OCI-LY7 (cell line): ENCODE data around the gene DMD. TPM values are rescaled to one million over a fixed set of nuclear protein-coding genes. Genes with fewer than 3 reads are reported as not detected.

ENCODE experiments used
- BruUV-seq: library from RNA; stranded (reverse); fragments of 400-500 nt; replicated peaks from 2 replicates; lab custom pipeline; 2021; lab: Mats Ljungman, UMichigan
- CTCF ChIA-PET: fragments of 300-600 bp; sonication (Branson Sonifier 250); formaldehyde crosslinking; loops from one replicate; lab custom pipeline; 2022; ENCODE audit warnings: antibody characterized with exemption; ENCODE audit not compliant: unreplicated experiment; lab: Charles Lee
- POLR2A ChIA-PET: fragments of 300-600 bp; sonication (Branson Sonifier 250); formaldehyde crosslinking; loops from one replicate; lab custom pipeline; 2022; ENCODE audit warnings: antibody characterized with exemption; lab: Charles Lee
- DNase-seq: peaks from one replicate; pipeline ENCODE4 v3.0.0-alpha.2; 2015; ENCODE audit warnings: low spot score
- H2AFZ ChIP-seq: fragments of 200-600 bp; sonication (generic), shearing (Covaris generic); 2 replicates; pipeline ENCODE4 v1.6.1; 2014; ENCODE audit warnings: mild to moderate bottlenecking, antibody characterized with exemption, low read length, moderate library complexity
- H3K27ac ChIP-seq: fragments of 200-600 bp; sonication (generic); 2 replicates; pipeline ENCODE4 v1.5.1; 2014; ENCODE audit warnings: mixed run types, low read depth, mild to moderate bottlenecking, moderate library complexity, low read length, inconsistent platforms; ENCODE audit not compliant: poor library complexity, severe bottlenecking
- H3K36me3 ChIP-seq: fragments of 200-600 bp; sonication (generic); 2 replicates; pipeline ENCODE4 v1.6.1; 2014; ENCODE audit warnings: mild to moderate bottlenecking, antibody characterized with exemption, low read length, moderate library complexity, mixed read lengths; ENCODE audit not compliant: insufficient read depth
- H3K4me1 ChIP-seq: fragments of 200-600 bp; sonication (generic); 2 replicates; pipeline ENCODE4 v1.5.1; 2014; ENCODE audit warnings: mild to moderate bottlenecking, low read length; ENCODE audit not compliant: insufficient read depth, poor library complexity, severe bottlenecking
- H3K4me2 ChIP-seq: fragments of 200-600 bp; sonication (generic); 2 replicates; pipeline ENCODE4 v1.6.1; 2014; ENCODE audit warnings: mild to moderate bottlenecking, low read length
- H3K4me3 ChIP-seq: fragments of 200-600 bp; sonication (generic); 2 replicates; pipeline ENCODE4 v1.5.1; 2014; ENCODE audit warnings: mild to moderate bottlenecking, low read depth, low read length; ENCODE audit not compliant: poor library complexity, severe bottlenecking
- H3K79me2 ChIP-seq: fragments of 200-600 bp; sonication (generic); 2 replicates; pipeline ENCODE4 v1.6.1; 2016; ENCODE audit warnings: low read depth, mild to moderate bottlenecking, low read length, moderate library complexity, mixed read lengths; ENCODE audit not compliant: insufficient read depth
- H3K9me2 ChIP-seq: fragments of 200-600 bp; sonication (generic); 2 replicates; pipeline ENCODE4 v1.6.1; 2016; ENCODE audit warnings: mild to moderate bottlenecking, low read length, mixed read lengths; ENCODE audit not compliant: insufficient read depth
- H3K9me3 ChIP-seq: fragments of 200-600 bp; sonication (generic); 2 replicates; pipeline ENCODE4 v1.6.1; 2014; ENCODE audit warnings: mild to moderate bottlenecking, mixed run types, low read length, mixed read lengths
- H4K20me1 ChIP-seq: fragments of 200-600 bp; sonication (generic); 2 replicates; pipeline ENCODE4 v1.6.1; 2014; ENCODE audit warnings: mild to moderate bottlenecking, antibody characterized with exemption, low read length, moderate library complexity, mixed read lengths; ENCODE audit not compliant: insufficient read depth
- EZH2phosphoT487 ChIP-seq: fragments of 200-600 bp; sonication (generic); IDR thresholded peaks from 2 replicates; pipeline ENCODE4 v1.6.1; 2018; ENCODE audit warnings: low read depth, borderline replicate concordance, mild to moderate bottlenecking, mixed run types, antibody characterized with exemption, low read length, moderate library complexity, mixed read lengths
- intact Hi-C: fragments of 100-400 bp; cut with micrococcal nuclease; formaldehyde crosslinking; loops from one replicate; pipeline ENCODE4 v1.10.0; 2022; ENCODE audit not compliant: unreplicated experiment
- total RNA-seq, 2 experiments: library from RNA; depleted of rRNA in 1 of 2; stranded (reverse); fragments of >200 nt in 1 of 2; shearing (Covaris generic) in 1 of 2; gene quantifications; 2 replicates each; pipeline ENCODE4 v1.2.3, GENCODE V29; 2014 to 2022
- TF ChIP-seq, protein P1 (sequence below): fragments of 200-600 bp; sonication (generic); conservative IDR thresholded peaks from 2 replicates; pipeline ENCODE4 v1.5.1; 2014; ENCODE audit warnings: mild to moderate bottlenecking, antibody characterized with exemption, low read length, moderate library complexity, mixed read lengths

Gene DMD
- total RNA-seq, 2 experiments from 2014 or later, result 20.5 to 61.4 TPM

DNA sequence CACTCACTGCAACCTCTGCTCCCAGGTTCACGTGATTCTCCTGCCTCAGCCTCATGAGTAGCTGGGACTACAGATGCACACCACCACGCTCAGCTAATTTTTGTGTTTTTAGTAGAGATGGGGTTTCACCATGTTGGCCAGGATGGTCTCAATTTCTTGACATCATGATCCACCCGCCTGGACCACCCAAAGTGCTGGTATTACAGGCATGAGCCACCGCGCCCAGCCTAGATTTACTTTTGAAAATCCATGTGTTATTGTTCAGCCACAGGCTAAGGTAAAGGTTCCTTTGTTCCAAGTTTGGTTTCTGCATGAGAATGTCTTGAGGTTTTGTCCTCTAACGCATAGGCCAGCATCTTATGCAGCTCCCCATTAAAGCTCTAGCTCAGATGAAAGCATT, 371.6 kb downstream of the DMD start:
- ChIA-PET CTCF (no interaction called here), POLR2A (interaction anchor here (0.9 kb wide), 1 partner anchor 812 kb away, joined by 3 read pairs; no protein-coding TSS in a partner anchor)
- H2AFZ ChIP-seq, result no peak overlapping the region
- H3K4me1 ChIP-seq, result no peaks in the 10 kb centered on the region
- no peaks in the 10 kb centered on the region for H3K9me3 ChIP-seq
- TF ChIP-seq, protein P1, sequence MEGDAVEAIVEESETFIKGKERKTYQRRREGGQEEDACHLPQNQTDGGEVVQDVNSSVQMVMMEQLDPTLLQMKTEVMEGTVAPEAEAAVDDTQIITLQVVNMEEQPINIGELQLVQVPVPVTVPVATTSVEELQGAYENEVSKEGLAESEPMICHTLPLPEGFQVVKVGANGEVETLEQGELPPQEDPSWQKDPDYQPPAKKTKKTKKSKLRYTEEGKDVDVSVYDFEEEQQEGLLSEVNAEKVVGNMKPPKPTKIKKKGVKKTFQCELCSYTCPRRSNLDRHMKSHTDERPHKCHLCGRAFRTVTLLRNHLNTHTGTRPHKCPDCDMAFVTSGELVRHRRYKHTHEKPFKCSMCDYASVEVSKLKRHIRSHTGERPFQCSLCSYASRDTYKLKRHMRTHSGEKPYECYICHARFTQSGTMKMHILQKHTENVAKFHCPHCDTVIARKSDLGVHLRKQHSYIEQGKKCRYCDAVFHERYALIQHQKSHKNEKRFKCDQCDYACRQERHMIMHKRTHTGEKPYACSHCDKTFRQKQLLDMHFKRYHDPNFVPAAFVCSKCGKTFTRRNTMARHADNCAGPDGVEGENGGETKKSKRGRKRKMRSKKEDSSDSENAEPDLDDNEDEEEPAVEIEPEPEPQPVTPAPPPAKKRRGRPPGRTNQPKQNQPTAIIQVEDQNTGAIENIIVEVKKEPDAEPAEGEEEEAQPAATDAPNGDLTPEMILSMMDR, result no peak
- TF ChIP-seq EZH2phosphoT487, result no peak
- H3K4me2 ChIP-seq, result no peak overlapping the region
- no peaks in the 10 kb centered on the region for H3K9me2 ChIP-seq
- H3K36me3 ChIP-seq, result no peaks in the 10 kb centered on the region
- no peaks in the 10 kb centered on the region for H3K79me2 ChIP-seq
- H3K4me3 ChIP-seq, result no peak overlapping the region
- intact Hi-C loops, result no loop called here
- BruUV-seq, result no TSS peak
- H3K27ac ChIP-seq, result no peak overlapping the region
- no peak for DNase-seq
- no peaks in the 10 kb centered on the region for H4K20me1 ChIP-seq

DNA sequence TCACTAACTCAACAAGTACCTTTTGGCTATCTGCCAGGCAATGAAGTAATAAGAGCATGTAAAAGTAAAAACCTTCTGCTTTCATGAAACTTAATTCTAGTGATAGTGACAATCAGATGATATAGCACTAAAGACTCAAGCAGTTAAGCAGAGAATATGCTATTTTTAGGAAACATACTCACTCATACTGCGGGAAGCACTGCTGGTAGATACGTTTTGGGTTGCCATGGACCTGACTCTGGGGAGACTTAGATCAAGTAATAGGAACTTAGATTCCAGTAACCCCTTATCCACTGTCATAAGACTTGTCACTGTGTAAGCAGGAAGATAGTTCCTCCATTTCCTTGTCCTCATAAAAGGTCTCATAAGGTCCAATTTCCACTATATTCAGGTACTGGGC, 386.3 kb downstream of the DMD start:
- Histone ChIP-seq H3K4me1 (no peaks in the 10 kb centered on the region), H3K79me2 (no peaks in the 10 kb centered on the region), H3K4me2 (no peak overlapping the region), H3K4me3 (no peak overlapping the region), H3K9me2 (no peaks in the 10 kb centered on the region), H4K20me1 (no peaks in the 10 kb centered on the region), H2AFZ (no peak overlapping the region), H3K36me3 (no peaks in the 10 kb centered on the region), H3K9me3 (no peaks in the 10 kb centered on the region), H3K27ac (no peak overlapping the region)
- DNase-seq, result no peak
- TF ChIP-seq, protein P1, result no peak
- CTCF ChIA-PET, result no interaction called here
- no TSS peak for BruUV-seq
- POLR2A ChIA-PET, result no interaction called here
- intact Hi-C loops, result no loop called here

DNA sequence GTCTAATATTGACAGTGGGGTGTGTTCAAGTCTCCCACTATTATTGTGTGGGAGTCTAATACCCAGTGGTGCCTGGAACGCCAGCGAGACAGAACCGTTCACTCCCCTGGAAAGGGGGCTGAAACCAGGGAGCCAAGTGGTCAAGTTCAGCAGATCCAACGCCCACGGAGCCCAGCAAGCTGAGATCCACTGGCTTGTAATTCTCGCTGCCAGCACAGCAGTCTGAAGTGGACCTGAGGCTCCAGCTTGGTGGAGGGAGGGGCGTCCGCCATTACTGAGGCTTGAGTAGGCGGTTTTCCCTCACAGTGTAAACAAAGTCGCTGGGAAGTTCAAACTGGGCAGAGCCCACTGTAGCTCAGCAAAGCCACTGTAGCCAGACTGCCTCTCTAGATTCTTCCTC, 407.3 kb downstream of the DMD start:
- no peaks in the 10 kb centered on the region for H3K9me3 ChIP-seq
- H4K20me1 ChIP-seq, result no peaks in the 10 kb centered on the region
- DNase-seq, result no peak
- no peak overlapping the region for H3K4me3 ChIP-seq
- intact Hi-C loops, result no loop called here
- no peak overlapping the region for H3K27ac ChIP-seq
- no peaks in the 10 kb centered on the region for H3K79me2 ChIP-seq
- no peaks in the 10 kb centered on the region for H3K36me3 ChIP-seq
- BruUV-seq, result no TSS peak
- H3K4me1 ChIP-seq, result no peaks in the 10 kb centered on the region
- H3K9me2 ChIP-seq, result no peaks in the 10 kb centered on the region
- no peak overlapping the region for H3K4me2 ChIP-seq
- ChIA-PET CTCF (no interaction called here), POLR2A (no interaction called here)
- no peak for TF ChIP-seq EZH2phosphoT487
- TF ChIP-seq, protein P1, result no peak
- no peak overlapping the region for H2AFZ ChIP-seq
